Measurements from ENCODE around the gene TP53RK. TPM values are rescaled to one million over a fixed set of nuclear protein-coding genes. Genes with fewer than 3 reads are reported as not detected.

Gene TP53RK
- total and polyA plus RNA-seq, 2 of the 4 experiments (the other 2 are of a cell fraction): 8.7 to 10.6 TPM

GRCh38 chr20:46710153-46710913, 21.1 kb upstream of the TP53RK start:
- no TSS peak for BruUV-seq (replicated peaks)
- WGBS, 2 experiments (ENCODE audit: extremely low coverage in 2 of 2, insufficient read length in 1 of 2): 80% methylated on average over 3 of the region's 22 CpGs; no CpG with 5 or more reads in 1 of the 2 experiments
- intact Hi-C loops (cut with micrococcal nuclease) (no loop called here), in situ Hi-C loops (cut with MboI; ENCODE audit: low sequenced_read_pairs) (no loop called here), dilution Hi-C loops (cut with HindIII; ENCODE audit: low sequenced_read_pairs, unreplicated experiment) (no loop called here)
- Histone ChIP-seq H3K4ac (ENCODE audit: low read depth, low read length) (peak overlapping the region; percentile 98), H2BK120ac (ENCODE audit: low read depth, low read length) (peak overlapping the region; percentile 42), H3K27me3 (ENCODE audit: control insufficient read depth, insufficient read depth, low read length) (no peaks in the 10 kb centered on the region), H3K27ac (ENCODE audit: insufficient read depth, low read length) (peak overlapping the region; percentile 89), H2AK5ac (ENCODE audit: low read depth, low read length) (peak overlapping the region; percentile 98), H4K20me1 (ENCODE audit: insufficient read depth, low read length) (0 out of 2 replicates have a peak, but pooled peaks cover 6% of the 10 kb centered on the region), H3K9me1 (ENCODE audit: insufficient read depth, low read length) (peaks cover 48% of the 10 kb centered on the region), H4K91ac (ENCODE audit: insufficient read depth, low read depth, low read length) (peak overlapping the region; percentile 96), H2BK15ac (ENCODE audit: low read depth, low read length) (peak overlapping the region; percentile 82; the same call in 1 of the 3 replicates), H2BK20ac (ENCODE audit: low read depth, low read length) (no peak overlapping the region), H3K4me1 (ENCODE audit: control insufficient read depth, insufficient read depth, low read length) (peaks cover 25% of the 10 kb centered on the region), H4K8ac (ENCODE audit: low read depth in 2 of 2, low read length in 2 of 2) (peak overlapping the region; percentile 94 to 96), H4K5ac (ENCODE audit: low read depth, low read length) (peak overlapping the region; percentile 59), H3K14ac (replicated peaks; ENCODE audit: low read depth, low read length) (peak overlapping the region; percentile 99), H3K9me3 (ENCODE audit: control insufficient read depth, insufficient read depth, low read length) (peaks cover 3% of the 10 kb centered on the region), H3K4me2 (ENCODE audit: low read depth, low read length) (peak overlapping the region; percentile 77), H3K23ac (ENCODE audit: low read depth, low read length) (peak overlapping the region; percentile 89), H2BK5ac (ENCODE audit: low read depth, low read length, poor library complexity, severe bottlenecking) (peak overlapping the region; percentile 73), H3K56ac (ENCODE audit: extremely low read depth, insufficient read depth, low read length) (peak overlapping the region; percentile 92), H3K36me3 (ENCODE audit: control insufficient read depth, insufficient read depth, low read length) (peaks cover 6% of the 10 kb centered on the region; the same call in 1 of the 2 replicates), H3K79me1 (ENCODE audit: low read depth in 1 of 2, low read length in 2 of 2) (peaks cover 31 to 62% of the 10 kb centered on the region in 2 experiments), H3K9ac (ENCODE audit: low read depth, low read length) (peak overlapping the region; percentile 93), H2AK9ac (replicated peaks; ENCODE audit: low read depth, low read length, poor library complexity) (peak overlapping the region; percentile 100), H2AFZ (replicated peaks; ENCODE audit: low read length, poor library complexity) (peak overlapping the region; percentile 99), H3K18ac (ENCODE audit: low read depth, low read length) (peak overlapping the region; percentile 8), H3K4me3 (ENCODE audit: insufficient read depth, low read depth, low read length) (peak overlapping the region; percentile 55)
- TF ChIP-seq MAFK (IDR thresholded peaks at IDR 0.05; ENCODE audit: low read depth, low read length) (no peak), USF2 (IDR thresholded peaks at IDR 0.05; ENCODE audit: low read depth, low read length) (no peak), FOS (IDR thresholded peaks at IDR 0.05; ENCODE audit: low read depth, low read length) (no peak), CEBPB (IDR thresholded peaks at IDR 0.05; ENCODE audit: low read depth, low read length) (no peak), CTCF (conservative IDR thresholded peaks at IDR 0.05; ENCODE audit: low read depth, low read length) (no peak), ELK1 (IDR thresholded peaks at IDR 0.05; ENCODE audit: borderline replicate concordance, low read depth, low read length) (no peak), MXI1 (IDR thresholded peaks at IDR 0.05; ENCODE audit: borderline replicate concordance, low read depth, low read length) (no peak), POLR2A (IDR thresholded peaks at IDR 0.05; ENCODE audit: low read depth, low read length) (no peak), MAZ (IDR thresholded peaks at IDR 0.05; ENCODE audit: borderline replicate concordance, low read depth, low read length) (no peak), RAD21 (IDR thresholded peaks at IDR 0.05; ENCODE audit: low read length) (no peak)
- DNase-seq (no peak), ATAC-seq (ENCODE audit: low read depth) (no peak)
- CTCF ChIA-PET: no interaction called here
- POLR2A ChIA-PET (ENCODE audit: unreplicated experiment): no interaction called here

All from IMR-90 (cell line).